DOHH2 (cell line): ENCODE measurements around the gene OR1S2.

ENCODE experiments used
- H3F3A ChIP-seq: fragments of 200-600 bp; sonication (generic), shearing (Covaris generic); 2 replicates; pipeline ENCODE4 v1.6.0; 2016; ENCODE audit warnings: antibody characterized with exemption, mild to moderate bottlenecking; ENCODE audit not compliant: control insufficient read depth, insufficient read depth
- H3K27ac ChIP-seq: fragments of 200-600 bp; sonication (generic); 2 replicates; pipeline ENCODE4 v1.5.1; 2014; ENCODE audit warnings: low read depth, mild to moderate bottlenecking, low read length, moderate library complexity
- H3K27me3 ChIP-seq: fragments of 200-600 bp; sonication (generic); 2 replicates; pipeline ENCODE4 v1.6.1; 2014; ENCODE audit warnings: mild to moderate bottlenecking, low read length, mixed read lengths; ENCODE audit not compliant: control insufficient read depth
- H3K36me3 ChIP-seq: fragments of 200-600 bp; sonication (generic); 2 replicates; pipeline ENCODE4 v1.6.1; 2014; ENCODE audit warnings: mild to moderate bottlenecking, low read length, moderate library complexity, mixed read lengths; ENCODE audit not compliant: control insufficient read depth
- H3K4me1 ChIP-seq: fragments of 200-600 bp; sonication (generic); 2 replicates; pipeline ENCODE4 v1.6.1; 2014; ENCODE audit warnings: mild to moderate bottlenecking, low read length, mixed read lengths; ENCODE audit not compliant: control insufficient read depth
- H3K4me2 ChIP-seq: fragments of 200-600 bp; sonication (generic); 2 replicates; pipeline ENCODE4 v1.6.0; 2014; ENCODE audit warnings: mild to moderate bottlenecking, low read length, moderate library complexity
- H3K4me3 ChIP-seq: fragments of 200-600 bp; sonication (generic); 2 replicates; pipeline ENCODE4 v1.5.1; 2014; ENCODE audit warnings: mild to moderate bottlenecking, low read length, mixed read lengths
- H3K79me2 ChIP-seq: fragments of 200-600 bp; sonication (generic); 2 replicates; pipeline ENCODE4 v1.6.1; 2014; ENCODE audit warnings: mild to moderate bottlenecking, low read length, mixed read lengths; ENCODE audit not compliant: control insufficient read depth
- H3K9me2 ChIP-seq: fragments of 200-600 bp; sonication (generic); replicated peaks from 2 replicates; pipeline ENCODE4 v1.6.1; 2014; ENCODE audit warnings: mild to moderate bottlenecking, low read length, mixed read lengths; ENCODE audit not compliant: control insufficient read depth
- H3K9me3 ChIP-seq: fragments of 200-600 bp; sonication (generic); 2 replicates; pipeline ENCODE4 v1.6.1; 2014; ENCODE audit warnings: antibody characterized with exemption, low read length, mixed read lengths; ENCODE audit not compliant: control insufficient read depth, insufficient read depth
- H4K20me1 ChIP-seq: fragments of 200-600 bp; sonication (generic); 2 replicates; pipeline ENCODE4 v1.6.0; 2014; ENCODE audit warnings: low read depth, mild to moderate bottlenecking, antibody characterized with exemption, low read length, moderate library complexity; ENCODE audit not compliant: control insufficient read depth, insufficient read depth
- CTCF ChIP-seq: fragments of 200-600 bp; sonication (generic); IDR thresholded peaks from one replicate; pipeline ENCODE4 v1.5.1; 2014; ENCODE audit warnings: antibody characterized with exemption, mild to moderate bottlenecking, low read depth, low read length; ENCODE audit not compliant: poor library complexity, severe bottlenecking
- EZH2phosphoT487 ChIP-seq: fragments of 200-600 bp; sonication (generic); IDR thresholded peaks from 2 replicates; pipeline ENCODE4 v1.6.1; 2017; ENCODE audit warnings: borderline replicate concordance, mild to moderate bottlenecking, antibody characterized with exemption, low read length, moderate library complexity, mixed read lengths

The OR1S2 gene

GRCh38 chr11:58195939-58196338 is 8.0 kb downstream of the OR1S2 start:
- no peaks in the 10 kb centered on the region for H3K27me3 ChIP-seq
- H3K9me2 ChIP-seq: no peaks in the 10 kb centered on the region
- no peaks in the 10 kb centered on the region for H4K20me1 ChIP-seq
- H3K9me3 ChIP-seq: peaks cover 4% of the 10 kb centered on the region; the same call in 1 of the 2 replicates
- TF ChIP-seq CTCF (no peak), EZH2phosphoT487 (no peak)
- H3K4me1 ChIP-seq: no peaks in the 10 kb centered on the region
- no peaks in the 10 kb centered on the region for H3K36me3 ChIP-seq
- no peaks in the 10 kb centered on the region for H3F3A ChIP-seq
- no peaks in the 10 kb centered on the region for H3K79me2 ChIP-seq
- no peak overlapping the region for H3K4me2 ChIP-seq
- no peak overlapping the region for H3K27ac ChIP-seq
- no peak overlapping the region for H3K4me3 ChIP-seq

DNA sequence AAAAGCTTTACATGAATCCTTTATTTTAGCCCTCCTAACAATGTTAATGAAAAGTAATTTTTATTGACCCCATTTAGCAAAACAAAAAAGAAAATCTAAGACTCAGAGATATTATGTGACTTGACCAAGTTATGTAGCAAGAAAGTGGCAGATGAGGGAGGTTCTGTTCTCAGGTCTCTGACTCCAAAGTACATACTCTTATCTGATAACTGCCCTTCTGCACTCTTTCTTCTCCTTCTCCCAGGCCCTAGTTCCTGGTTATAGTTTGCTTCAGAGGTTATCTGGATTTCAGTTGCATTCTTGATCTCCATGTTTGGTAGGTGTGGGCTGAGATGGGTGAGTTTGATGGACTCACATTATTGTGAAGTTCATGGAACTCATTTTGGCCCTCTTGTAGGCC is 10.6 kb downstream of the OR1S2 start:
- Histone ChIP-seq H3F3A (no peaks in the 10 kb centered on the region), H3K27me3 (no peaks in the 10 kb centered on the region), H3K4me3 (no peak overlapping the region), H3K4me2 (no peak overlapping the region), H3K4me1 (no peaks in the 10 kb centered on the region), H3K9me2 (no peaks in the 10 kb centered on the region), H4K20me1 (no peaks in the 10 kb centered on the region), H3K9me3 (peaks cover 4% of the 10 kb centered on the region; the same call in 1 of the 2 replicates), H3K36me3 (no peaks in the 10 kb centered on the region), H3K79me2 (no peaks in the 10 kb centered on the region), H3K27ac (no peak overlapping the region)
- TF ChIP-seq EZH2phosphoT487: no peak

DNA sequence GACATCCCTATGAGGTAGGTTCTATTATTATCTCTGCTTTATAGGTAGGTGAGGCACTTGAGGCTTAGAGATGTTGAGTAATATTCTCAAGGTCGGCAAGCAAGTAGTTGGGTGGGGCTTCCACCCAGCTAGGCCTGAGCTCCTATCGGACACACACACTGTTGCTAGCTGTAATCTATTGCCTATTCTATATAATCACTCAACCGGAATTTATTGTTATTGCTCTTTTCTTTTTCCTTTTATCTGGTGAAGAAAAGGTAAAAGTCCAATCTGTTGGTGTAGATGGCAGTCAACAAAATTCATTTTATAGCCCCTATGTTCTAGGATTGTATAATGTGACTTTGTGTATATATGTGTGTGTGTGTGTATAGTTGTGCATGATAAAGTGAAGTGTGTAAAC is 11.7 kb downstream of the OR1S2 start:
- Histone ChIP-seq H3K27me3 (no peaks in the 10 kb centered on the region), H3K36me3 (no peaks in the 10 kb centered on the region), H3K27ac (no peak overlapping the region), H4K20me1 (no peaks in the 10 kb centered on the region), H3F3A (no peaks in the 10 kb centered on the region), H3K9me3 (peaks cover 4% of the 10 kb centered on the region; the same call in 1 of the 2 replicates), H3K9me2 (no peaks in the 10 kb centered on the region), H3K4me3 (no peak overlapping the region), H3K4me1 (no peaks in the 10 kb centered on the region), H3K79me2 (no peaks in the 10 kb centered on the region), H3K4me2 (no peak overlapping the region)
- TF ChIP-seq EZH2phosphoT487 (no peak), CTCF (no peak)

DNA sequence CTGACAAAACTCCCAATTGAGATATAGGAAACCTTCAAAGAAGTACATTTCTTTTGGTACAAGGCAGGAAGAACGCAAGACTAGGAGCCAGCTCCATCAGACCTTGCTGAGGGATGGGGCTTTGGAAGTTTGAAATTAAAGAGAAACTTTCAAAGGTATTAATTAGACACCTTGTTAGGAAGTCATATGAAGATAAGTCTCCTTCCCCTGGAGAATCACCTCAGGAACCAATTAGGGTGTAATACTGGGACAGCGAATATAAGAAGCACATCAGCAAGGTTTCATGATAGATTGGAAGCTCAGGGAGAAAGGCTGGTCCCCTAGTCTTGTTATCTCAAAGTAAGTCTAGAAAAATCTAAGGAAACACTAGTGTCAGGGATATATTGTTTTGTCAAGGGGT is 15.2 kb downstream of the OR1S2 start, which contains the start of gene OR9Q2:
Gene OR9Q2 (plus strand): TSS at position 301 of the 400 bp plus-strand sequence. CDS start 1,421 bp downstream, outside the sequence.
- Histone ChIP-seq H3K4me1 (no peaks in the 10 kb centered on the region), H3K27me3 (no peaks in the 10 kb centered on the region), H3K9me2 (no peaks in the 10 kb centered on the region), H4K20me1 (no peaks in the 10 kb centered on the region), H3K27ac (no peak within 1 kb of the TSS), H3F3A (no peaks in the 10 kb centered on the region), H3K4me2 (no peak within 1 kb of the TSS), H3K9me3 (no peaks in the 10 kb centered on the region), H3K4me3 (no peak within 1 kb of the TSS), H3K79me2 (no peaks in the 10 kb centered on the region), H3K36me3 (no peaks in the 10 kb centered on the region)
- TF ChIP-seq CTCF (no peak), EZH2phosphoT487 (no peak)
